ENCODE measurements around the gene PADI3. TPM values are rescaled to one million over a fixed set of nuclear protein-coding genes. Genes with fewer than 3 reads are reported as not detected.

The PADI3 gene
- total and polyA plus RNA-seq, 2 of the 13 experiments (the other 11 are each of a cell fraction or from before 2014, with no cell fraction given): not detected

GRCh38 chr1:17210176-17210575 lies 38.7 kb upstream of the PADI3 start:
- Histone ChIP-seq H3K4me1 (ENCODE audit: insufficient read depth, low read length) (no peaks in the 10 kb centered on the region), H4K20me1 (ENCODE audit: insufficient read depth, low read length) (no peaks in the 10 kb centered on the region), H3K27me3 (ENCODE audit: control insufficient read depth in 1 of 2, insufficient read depth in 2 of 2, low read length in 2 of 2) (peaks cover 0 to 17% of the 10 kb centered on the region in 2 experiments; a peak in 2 of 5 replicates), H3K79me2 (ENCODE audit: insufficient read depth, low read length) (no peaks in the 10 kb centered on the region), H3K27ac (ENCODE audit: extremely low read length, insufficient read depth, low read length) (no peak overlapping the region), H3K4me2 (ENCODE audit: low read depth, low read length) (no peak overlapping the region), H3K9me3 (ENCODE audit: low read length) (no peaks in the 10 kb centered on the region), H2AFZ (ENCODE audit: low read length) (no peak overlapping the region), H3K36me3 (replicated peaks in 1 of 2; ENCODE audit: control insufficient read depth in 1 of 2, insufficient read depth in 2 of 2, low read length in 2 of 2) (no peaks in the 10 kb centered on the region), H3K4me3 (replicated peaks in 1 of 3; ENCODE audit: insufficient read depth in 1 of 3, low read depth in 2 of 3, low read length in 3 of 3) (no peak overlapping the region), H3K9ac (ENCODE audit: insufficient read depth, low read depth, low read length) (no peak overlapping the region)
- no TSS peak for BruUV-seq (replicated peaks)
- intact Hi-C loops (cut with micrococcal nuclease; ENCODE audit: unreplicated experiment) (no loop called here), in situ Hi-C loops (cut with HindIII; ENCODE audit: extremely low pct_ligation_motif_present, low pct_unique_long_range_greater_than_20kb) (no loop called here)
- ATAC-seq (no peak), DNase-seq (ENCODE audit: low spot score) (no peak), FAIRE-seq (no peak)
- POLR2A ChIA-PET: no interaction called here
- 65% methylated on average over 8 of the region's 8 CpGs for WGBS (ENCODE audit: low lambda C conversion rate)
- CTCF ChIA-PET (ENCODE audit: low intra/inter-chr PET ratio, low total read pairs): no interaction called here
- TF ChIP-seq ZNF337 (CRISPR knock-in tag; IDR thresholded peaks at IDR 0.05; ENCODE audit: borderline replicate concordance, low read depth) (no peak), NR3C1 (CRISPR knock-in tag; IDR thresholded peaks at IDR 0.05) (no peak), GRHL1 (CRISPR knock-in tag; conservative IDR thresholded peaks at IDR 0.05) (no peak), PRPF4 (IDR thresholded peaks at IDR 0.05; ENCODE audit: low read depth, low read length, poor library complexity, severe bottlenecking) (no peak), ZSCAN29 (CRISPR knock-in tag; conservative IDR thresholded peaks at IDR 0.05) (no peak), NR0B2 (CRISPR knock-in tag; IDR thresholded peaks at IDR 0.05) (no peak)

GRCh38 chr1:17211377-17211776 lies 37.5 kb upstream of the PADI3 start:
- in situ Hi-C loops (cut with HindIII; ENCODE audit: extremely low pct_ligation_motif_present, low pct_unique_long_range_greater_than_20kb) (no loop called here), intact Hi-C loops (cut with micrococcal nuclease; ENCODE audit: unreplicated experiment) (no loop called here)
- ATAC-seq (no peak), FAIRE-seq (no peak), DNase-seq (ENCODE audit: low spot score) (no peak)
- Histone ChIP-seq H3K4me1 (ENCODE audit: insufficient read depth, low read length) (no peaks in the 10 kb centered on the region), H3K79me2 (ENCODE audit: insufficient read depth, low read length) (no peaks in the 10 kb centered on the region), H4K20me1 (ENCODE audit: insufficient read depth, low read length) (no peaks in the 10 kb centered on the region), H3K36me3 (replicated peaks in 1 of 2; ENCODE audit: control insufficient read depth in 1 of 2, insufficient read depth in 2 of 2, low read length in 2 of 2) (no peaks in the 10 kb centered on the region), H3K9me3 (ENCODE audit: low read length) (no peaks in the 10 kb centered on the region), H3K27ac (ENCODE audit: extremely low read length, insufficient read depth, low read length) (no peak overlapping the region), H2AFZ (ENCODE audit: low read length) (no peak overlapping the region), H3K27me3 (ENCODE audit: control insufficient read depth in 1 of 2, insufficient read depth in 2 of 2, low read length in 2 of 2) (peaks cover 0 to 20% of the 10 kb centered on the region in 2 experiments; a peak in 1 of 5 replicates), H3K9ac (ENCODE audit: insufficient read depth, low read depth, low read length) (no peak overlapping the region), H3K4me3 (replicated peaks in 1 of 3; ENCODE audit: insufficient read depth in 1 of 3, low read depth in 2 of 3, low read length in 3 of 3) (no peak overlapping the region), H3K4me2 (ENCODE audit: low read depth, low read length) (no peak overlapping the region)
- WGBS (ENCODE audit: low lambda C conversion rate): 56% methylated on average over 5 of the region's 5 CpGs
- ChIA-PET POLR2A (no interaction called here), CTCF (ENCODE audit: low intra/inter-chr PET ratio, low total read pairs) (no interaction called here)
- TF ChIP-seq ZNF768 (CRISPR knock-in tag; IDR thresholded peaks at IDR 0.05) (peak; percentile 67), MEF2D (CRISPR knock-in tag; IDR thresholded peaks at IDR 0.05) (no peak)
- no TSS peak for BruUV-seq (replicated peaks)

Measured in HepG2 (cell line).